ENCODE measurements around the gene ANP32B. TPM values are rescaled to one million over a fixed set of nuclear protein-coding genes. Genes with fewer than 3 reads are reported as not detected.

The ANP32B gene
- total RNA-seq, 1 donor from 2014 or later: 98.5 TPM

DNA sequence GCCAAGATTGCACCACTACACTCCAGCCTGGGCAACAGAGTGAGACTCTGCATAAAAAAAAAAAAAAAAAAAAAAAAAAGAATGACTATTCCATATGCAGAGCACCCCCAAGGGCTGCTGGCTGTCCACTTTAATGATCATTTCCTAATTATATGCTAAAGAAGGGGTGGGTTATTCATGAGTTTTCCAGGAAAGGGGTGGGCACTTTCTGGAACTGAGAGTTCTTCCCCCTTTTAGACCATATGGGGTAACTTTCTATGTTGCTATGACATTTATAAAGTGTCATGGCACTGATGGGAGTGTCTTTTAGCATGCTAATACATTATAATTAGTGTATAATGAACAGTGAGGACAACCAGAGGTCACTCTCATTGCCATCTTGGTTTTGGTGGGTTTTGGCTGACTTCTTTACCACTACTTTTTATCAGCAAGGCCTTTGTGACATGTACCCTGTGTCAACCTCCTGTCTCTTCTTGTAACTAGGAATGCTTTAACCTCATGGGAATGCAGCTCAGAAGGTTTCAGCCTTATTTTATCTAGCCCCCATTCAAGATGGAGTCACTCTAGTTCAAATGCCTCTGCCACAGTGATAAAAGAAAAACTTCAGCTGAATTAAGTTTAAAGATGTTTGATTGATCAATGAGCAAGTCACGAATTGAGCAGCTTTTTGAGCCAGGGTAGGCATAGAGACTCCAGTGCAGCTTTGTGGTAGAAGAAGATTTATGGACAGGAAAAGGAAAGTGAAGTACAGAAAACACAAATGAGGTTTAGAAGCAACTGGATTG is 66.3 kb downstream of the ANP32B start:
- DNase-seq (ENCODE audit: low read depth) (no peak), FAIRE-seq (no peak)
- no peak overlapping the region for H2AFZ ChIP-seq (ENCODE audit: low read depth, low read length)
- Mint-ChIP-seq H3K27ac (ENCODE audit: unreplicated experiment) (no peak overlapping the region), H3K36me3 (ENCODE audit: low read depth, unreplicated experiment) (no peaks in the 10 kb centered on the region), H3K4me3 (ENCODE audit: unreplicated experiment) (no peak overlapping the region), H3K27me3 (ENCODE audit: low read depth, unreplicated experiment) (peaks cover 12% of the 10 kb centered on the region), H3K9me3 (ENCODE audit: unreplicated experiment) (no peaks in the 10 kb centered on the region), H3K4me1 (ENCODE audit: low read depth, unreplicated experiment) (no peaks in the 10 kb centered on the region)
- no peaks in the 10 kb centered on the region for H3K27me3 ChIP-seq (ENCODE audit: insufficient read depth, low read length)
- TF ChIP-seq EZH2 (IDR thresholded peaks at IDR 0.05; ENCODE audit: insufficient read depth, low read length): no peak
- TF ChIP-seq, protein P1, sequence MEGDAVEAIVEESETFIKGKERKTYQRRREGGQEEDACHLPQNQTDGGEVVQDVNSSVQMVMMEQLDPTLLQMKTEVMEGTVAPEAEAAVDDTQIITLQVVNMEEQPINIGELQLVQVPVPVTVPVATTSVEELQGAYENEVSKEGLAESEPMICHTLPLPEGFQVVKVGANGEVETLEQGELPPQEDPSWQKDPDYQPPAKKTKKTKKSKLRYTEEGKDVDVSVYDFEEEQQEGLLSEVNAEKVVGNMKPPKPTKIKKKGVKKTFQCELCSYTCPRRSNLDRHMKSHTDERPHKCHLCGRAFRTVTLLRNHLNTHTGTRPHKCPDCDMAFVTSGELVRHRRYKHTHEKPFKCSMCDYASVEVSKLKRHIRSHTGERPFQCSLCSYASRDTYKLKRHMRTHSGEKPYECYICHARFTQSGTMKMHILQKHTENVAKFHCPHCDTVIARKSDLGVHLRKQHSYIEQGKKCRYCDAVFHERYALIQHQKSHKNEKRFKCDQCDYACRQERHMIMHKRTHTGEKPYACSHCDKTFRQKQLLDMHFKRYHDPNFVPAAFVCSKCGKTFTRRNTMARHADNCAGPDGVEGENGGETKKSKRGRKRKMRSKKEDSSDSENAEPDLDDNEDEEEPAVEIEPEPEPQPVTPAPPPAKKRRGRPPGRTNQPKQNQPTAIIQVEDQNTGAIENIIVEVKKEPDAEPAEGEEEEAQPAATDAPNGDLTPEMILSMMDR (IDR thresholded peaks at IDR 0.05; ENCODE audit: insufficient read depth, low read depth, low read length): no peak
- H3K9me3 ChIP-seq (ENCODE audit: insufficient read depth, low read depth, low read length): no peaks in the 10 kb centered on the region
- no peak overlapping the region for H3K9ac ChIP-seq (ENCODE audit: low read length)
- H3K36me3 ChIP-seq (ENCODE audit: insufficient read depth, low read length): no peaks in the 10 kb centered on the region
- no peak overlapping the region for H3K4me2 ChIP-seq (ENCODE audit: low read length)
- no peaks in the 10 kb centered on the region for H3K4me1 ChIP-seq (ENCODE audit: insufficient read depth, low read length)
- H4K20me1 ChIP-seq (ENCODE audit: insufficient read depth, low read length): no peaks in the 10 kb centered on the region
- no peak overlapping the region for H3K4me3 ChIP-seq (ENCODE audit: insufficient read depth, low read depth, low read length)
- H3K27ac ChIP-seq (ENCODE audit: low read depth, low read length): no peak overlapping the region
- no peaks in the 10 kb centered on the region for H3K79me2 ChIP-seq (ENCODE audit: insufficient read depth, low read length)

DNA sequence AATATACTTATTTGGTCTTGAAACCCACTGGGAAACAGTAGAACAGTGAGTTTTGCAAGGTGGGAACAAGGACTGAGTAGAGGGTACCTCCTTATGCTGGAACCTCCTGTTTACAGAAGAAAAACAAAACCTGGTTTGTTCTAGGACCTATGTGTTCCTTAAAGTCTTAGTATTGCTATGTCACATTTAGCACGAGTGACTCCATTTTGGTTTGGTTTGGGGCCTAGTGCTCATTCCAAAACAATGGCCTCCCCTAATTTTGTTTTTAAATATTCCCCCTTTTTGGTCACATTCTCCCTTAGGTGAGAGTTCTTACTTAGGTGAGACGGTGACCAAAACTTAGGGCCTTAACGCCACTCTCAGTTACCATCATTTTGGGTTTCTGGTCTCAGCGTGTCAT is 67.2 kb downstream of the ANP32B start:
- Histone ChIP-seq H3K27ac (ENCODE audit: low read depth, low read length) (no peak overlapping the region), H3K36me3 (ENCODE audit: insufficient read depth, low read length) (no peaks in the 10 kb centered on the region), H4K20me1 (ENCODE audit: insufficient read depth, low read length) (no peaks in the 10 kb centered on the region), H3K9me3 (ENCODE audit: insufficient read depth, low read depth, low read length) (no peaks in the 10 kb centered on the region), H3K4me3 (ENCODE audit: insufficient read depth, low read depth, low read length) (no peak overlapping the region), H2AFZ (ENCODE audit: low read depth, low read length) (no peak overlapping the region), H3K27me3 (ENCODE audit: insufficient read depth, low read length) (no peaks in the 10 kb centered on the region), H3K4me1 (ENCODE audit: insufficient read depth, low read length) (no peaks in the 10 kb centered on the region), H3K79me2 (ENCODE audit: insufficient read depth, low read length) (no peaks in the 10 kb centered on the region), H3K4me2 (ENCODE audit: low read length) (no peak overlapping the region), H3K9ac (ENCODE audit: low read length) (no peak overlapping the region)
- H3K27ac Mint-ChIP-seq (ENCODE audit: unreplicated experiment): no peak overlapping the region
- FAIRE-seq: no peak
- no peaks in the 10 kb centered on the region for H3K9me3 Mint-ChIP-seq (ENCODE audit: unreplicated experiment)
- H3K27me3 Mint-ChIP-seq (ENCODE audit: low read depth, unreplicated experiment): peaks cover 10% of the 10 kb centered on the region
- no peaks in the 10 kb centered on the region for H3K36me3 Mint-ChIP-seq (ENCODE audit: low read depth, unreplicated experiment)
- H3K4me3 Mint-ChIP-seq (ENCODE audit: unreplicated experiment): no peak overlapping the region
- H3K4me1 Mint-ChIP-seq (ENCODE audit: low read depth, unreplicated experiment): no peaks in the 10 kb centered on the region
- TF ChIP-seq, protein P1 (IDR thresholded peaks at IDR 0.05; ENCODE audit: insufficient read depth, low read depth, low read length): no peak
- no peak for TF ChIP-seq EZH2 (IDR thresholded peaks at IDR 0.05; ENCODE audit: insufficient read depth, low read length)
- no peak for DNase-seq (ENCODE audit: low read depth)

DNA sequence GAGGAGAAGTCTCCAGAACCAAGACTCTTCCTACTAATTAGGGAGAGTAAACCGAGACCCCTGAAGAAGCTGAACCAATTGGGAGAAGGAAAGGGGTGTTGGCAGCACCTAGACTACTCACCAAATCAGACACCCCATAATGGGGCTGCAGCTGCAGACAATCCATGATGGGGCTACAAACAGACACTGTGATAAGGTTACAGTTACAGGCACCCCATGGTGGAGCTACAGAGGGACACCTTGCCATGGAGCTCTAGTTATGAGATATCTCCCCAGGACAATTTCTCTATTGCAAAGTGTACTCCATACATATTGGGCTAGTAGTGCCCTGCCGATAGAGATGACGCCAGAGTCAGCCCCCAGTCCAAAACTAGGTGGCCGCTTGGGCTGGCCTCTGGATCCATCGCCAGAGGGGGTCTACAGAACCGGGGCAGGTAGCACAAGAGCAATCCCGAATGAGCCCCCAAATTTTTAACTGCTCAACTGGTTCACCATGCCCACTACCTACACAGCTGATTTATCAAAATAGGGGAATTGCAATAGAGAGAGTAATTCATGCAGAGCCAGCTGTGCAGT is 71.3 kb downstream of the ANP32B start:
- FAIRE-seq (no peak), DNase-seq (ENCODE audit: low read depth) (no peak)
- H3K27ac ChIP-seq (ENCODE audit: low read depth, low read length): no peak overlapping the region
- no peaks in the 10 kb centered on the region for H3K27me3 ChIP-seq (ENCODE audit: insufficient read depth, low read length)
- Mint-ChIP-seq H3K27me3 (ENCODE audit: low read depth, unreplicated experiment) (peaks cover 10% of the 10 kb centered on the region), H3K4me3 (ENCODE audit: unreplicated experiment) (no peak overlapping the region), H3K27ac (ENCODE audit: unreplicated experiment) (no peak overlapping the region), H3K9me3 (ENCODE audit: unreplicated experiment) (no peaks in the 10 kb centered on the region), H3K36me3 (ENCODE audit: low read depth, unreplicated experiment) (no peaks in the 10 kb centered on the region), H3K4me1 (ENCODE audit: low read depth, unreplicated experiment) (no peaks in the 10 kb centered on the region)
- no peaks in the 10 kb centered on the region for H3K9me3 ChIP-seq (ENCODE audit: insufficient read depth, low read depth, low read length)
- no peak overlapping the region for H3K4me3 ChIP-seq (ENCODE audit: insufficient read depth, low read depth, low read length)
- no peak overlapping the region for H3K9ac ChIP-seq (ENCODE audit: low read length)
- no peak for TF ChIP-seq EZH2 (IDR thresholded peaks at IDR 0.05; ENCODE audit: insufficient read depth, low read length)
- TF ChIP-seq, protein P1 (IDR thresholded peaks at IDR 0.05; ENCODE audit: insufficient read depth, low read depth, low read length): no peak
- peaks cover 3% of the 10 kb centered on the region for H3K4me1 ChIP-seq (ENCODE audit: insufficient read depth, low read length)
- H3K36me3 ChIP-seq (ENCODE audit: insufficient read depth, low read length): no peaks in the 10 kb centered on the region
- H3K79me2 ChIP-seq (ENCODE audit: insufficient read depth, low read length): peaks cover 21% of the 10 kb centered on the region
- peaks cover 22% of the 10 kb centered on the region for H4K20me1 ChIP-seq (ENCODE audit: insufficient read depth, low read length)
- H2AFZ ChIP-seq (ENCODE audit: low read depth, low read length): no peak overlapping the region
- H3K4me2 ChIP-seq (ENCODE audit: low read length): no peak overlapping the region

Data from astrocyte (in vitro differentiated cells and primary cell).